GM19099 (cell line): ENCODE measurements around the gene RASGRP2.

Experiments
- POLR2A ChIP-seq: IDR thresholded peaks from 3 replicates; pipeline ENCODE4 v1.6.1; 2011; ENCODE audit warnings: low read depth; ENCODE audit not compliant: insufficient read length; ENCODE audit errors: extremely low read depth

The RASGRP2 gene

GRCh38 chr11:64723907-64724862 is 19.8 kb downstream of the RASGRP2 start:
- no peak for TF ChIP-seq POLR2A

DNA sequence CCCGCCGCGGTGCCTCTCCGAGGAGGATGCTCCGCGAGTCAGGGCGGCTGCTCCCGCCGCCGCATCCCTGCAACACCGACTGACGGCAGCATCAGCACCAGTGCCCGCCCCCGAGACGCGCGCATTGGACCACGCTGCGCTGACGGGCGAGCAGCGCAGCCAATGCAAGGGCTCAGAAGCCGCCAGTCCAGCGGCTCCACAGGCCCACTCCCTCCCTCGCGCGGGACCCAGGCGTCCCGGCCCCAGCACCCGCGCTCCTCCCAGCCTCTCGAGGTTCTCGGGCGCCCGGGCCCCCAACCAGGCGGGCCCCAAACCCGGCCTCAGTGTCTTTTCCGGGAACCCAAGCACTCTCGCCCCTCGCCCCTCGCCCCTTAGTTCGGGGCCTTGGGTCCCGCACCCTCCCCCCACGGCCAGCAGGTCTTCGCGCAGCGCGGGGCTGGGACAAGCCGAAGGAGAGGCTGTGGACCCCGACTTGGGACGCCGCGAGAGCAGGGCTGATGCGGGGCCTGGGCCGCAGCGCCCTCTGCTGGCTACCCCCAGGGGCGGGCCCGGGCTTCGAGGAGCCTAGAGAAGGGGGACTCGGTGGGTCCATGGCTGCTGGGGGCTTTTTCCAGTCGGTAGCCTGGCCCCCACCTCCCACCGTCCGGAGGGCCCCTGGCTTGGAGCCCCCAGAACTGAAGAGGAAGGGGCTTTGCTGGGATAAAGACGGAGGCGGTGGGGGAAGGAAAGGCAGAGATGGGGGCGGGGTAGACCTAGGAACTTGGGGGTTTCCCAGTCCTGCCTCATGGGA is 20.6 kb downstream of the RASGRP2 start, which contains the start of gene NRXN2:
NRXN2 (minus strand) TSS at position 81 of the 790 bp plus-strand sequence. CDS start 9,498 bp downstream, outside the sequence.
- TF ChIP-seq POLR2A = peak; percentile 9

DNA sequence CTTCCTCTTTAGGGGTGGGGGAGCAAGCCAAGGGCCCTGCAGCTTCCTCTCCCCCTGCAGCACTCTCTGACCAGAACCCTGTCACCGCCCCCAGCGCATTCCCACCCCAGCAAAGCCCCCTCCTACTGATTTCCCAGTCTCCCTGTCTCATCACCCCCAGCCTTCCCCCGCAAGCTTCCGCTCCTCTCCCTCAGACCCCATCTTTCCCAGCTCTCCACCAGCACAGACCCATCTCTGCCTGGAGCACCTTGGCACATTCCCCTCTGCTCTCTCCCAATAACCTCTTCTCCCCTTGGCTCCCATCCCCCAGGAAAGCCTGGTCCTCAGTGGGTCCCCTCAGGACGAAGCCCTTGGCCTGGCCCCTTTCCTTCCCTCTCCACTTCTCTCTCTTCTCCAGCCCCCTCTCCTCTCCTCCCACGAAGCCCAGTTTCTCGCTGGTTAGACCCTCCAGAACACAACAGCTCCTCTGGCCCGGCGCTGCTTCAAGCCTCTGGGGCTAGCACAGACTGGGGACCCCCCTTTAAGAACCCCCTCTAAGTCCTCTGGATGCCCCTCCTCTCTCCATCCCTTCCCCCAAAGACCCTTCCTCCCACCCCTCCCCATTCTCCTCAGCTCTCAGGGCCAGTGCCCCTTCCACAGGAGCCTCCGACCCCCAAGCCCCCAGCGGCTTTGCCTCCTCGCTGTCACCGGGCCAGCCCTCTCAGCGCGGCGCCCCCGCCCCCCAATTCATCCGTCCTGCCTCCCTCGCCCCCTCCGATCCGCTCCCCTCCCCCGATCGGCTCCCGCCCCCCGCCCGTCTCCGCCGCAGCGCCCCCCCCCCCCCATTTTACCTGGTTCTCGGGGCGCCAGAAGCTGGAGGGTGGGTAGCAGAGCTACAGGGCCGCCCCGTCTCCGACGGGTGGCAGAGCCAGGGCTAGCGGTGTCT is 21.5 kb downstream of the RASGRP2 start:
- TF ChIP-seq POLR2A = no peak

- no peak for TF ChIP-seq POLR2A
These were observed 22.6 kb downstream of the RASGRP2 start for GRCh38 chr11:64721359-64721699.

DNA sequence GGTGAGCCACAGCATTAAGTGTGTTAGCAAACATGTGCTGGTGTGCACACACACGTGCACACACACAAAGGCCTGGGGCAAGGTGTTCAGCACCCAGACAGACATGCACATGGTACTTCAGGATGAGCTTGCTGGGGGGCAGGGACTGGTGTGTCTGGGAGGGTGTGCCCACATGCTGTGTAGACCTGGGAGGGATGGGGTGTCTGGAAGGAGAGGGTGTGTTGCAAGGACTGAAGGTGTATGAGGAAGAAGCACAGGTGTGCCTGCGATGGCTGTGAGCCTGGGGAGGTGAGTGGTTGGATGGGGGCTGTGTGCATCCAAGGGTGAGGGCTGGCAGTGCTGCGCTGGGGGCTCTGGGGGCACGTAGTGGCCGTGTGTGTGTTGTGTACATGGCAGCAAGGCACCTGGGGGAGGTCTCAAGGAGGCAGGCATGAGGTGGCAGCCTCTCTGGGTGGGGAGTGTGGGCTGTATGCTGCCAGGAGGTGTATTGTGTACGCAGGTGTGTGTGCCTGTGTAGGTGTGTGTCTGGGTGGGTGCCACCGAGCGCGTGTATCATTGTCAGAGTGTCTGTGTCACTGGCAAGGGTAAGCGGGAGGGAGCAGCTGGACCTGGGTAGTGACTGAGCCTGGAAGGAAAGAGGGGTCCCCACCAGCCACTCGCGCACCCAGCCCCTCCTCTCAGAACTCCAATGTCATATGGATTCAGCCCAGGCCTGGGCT is 23.1 kb downstream of the RASGRP2 start:
- TF ChIP-seq POLR2A = no peak

DNA sequence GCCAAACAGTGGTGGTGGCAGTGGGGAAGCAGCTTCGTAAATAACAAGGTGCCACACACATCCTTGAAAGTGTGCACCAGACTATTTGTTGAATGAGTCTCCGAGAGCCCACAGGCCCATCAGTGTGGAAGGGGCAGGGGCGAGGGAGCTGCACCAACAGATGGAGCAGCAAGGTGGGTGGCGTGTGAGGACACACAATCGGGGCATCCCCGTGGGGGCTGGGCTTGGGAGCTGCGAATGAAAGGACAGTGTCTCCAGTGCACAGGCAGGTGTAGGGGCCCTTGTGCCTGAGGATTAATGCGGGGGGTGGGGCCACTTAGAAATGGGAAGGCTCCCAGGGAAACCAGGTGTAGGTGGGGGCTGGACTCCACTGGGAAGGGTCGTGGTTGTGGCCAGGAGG is 23.8 kb downstream of the RASGRP2 start:
- TF ChIP-seq POLR2A = no peak

DNA sequence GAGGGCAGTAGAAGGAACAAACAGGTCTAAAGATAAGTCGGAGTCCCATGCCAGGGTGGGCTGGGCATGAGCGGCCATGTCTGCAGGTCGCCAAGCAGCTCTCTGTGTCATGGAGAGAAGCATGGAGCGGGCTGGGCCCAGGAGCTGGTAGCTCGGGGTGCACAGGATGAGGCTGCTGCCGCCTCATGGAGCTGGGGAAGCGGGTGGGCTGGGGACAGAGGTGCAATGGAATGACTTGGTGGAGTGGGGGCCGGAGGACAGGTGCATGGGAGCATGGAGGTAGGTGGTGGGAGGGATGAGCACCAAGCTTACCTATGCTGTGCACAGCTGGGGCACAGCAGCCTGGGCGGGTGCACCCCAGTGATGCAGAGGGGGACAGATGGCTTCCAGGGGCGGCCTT is 24.5 kb downstream of the RASGRP2 start:
- TF ChIP-seq POLR2A = no peak

GRCh38 chr11:64718780-64719124 is 25.2 kb downstream of the RASGRP2 start:
- no peak for TF ChIP-seq POLR2A

GRCh38 chr11:64718084-64718779 is 25.7 kb downstream of the RASGRP2 start:
- TF ChIP-seq POLR2A = no peak

- no peak for TF ChIP-seq POLR2A
These were observed 26.7 kb downstream of the RASGRP2 start for GRCh38 chr11:64717268-64717578.

- TF ChIP-seq POLR2A = no peak
These were observed 27.3 kb downstream of the RASGRP2 start for GRCh38 chr11:64716473-64717267.

- TF ChIP-seq POLR2A = no peak
These were observed 28.0 kb downstream of the RASGRP2 start for GRCh38 chr11:64715756-64716472.

DNA sequence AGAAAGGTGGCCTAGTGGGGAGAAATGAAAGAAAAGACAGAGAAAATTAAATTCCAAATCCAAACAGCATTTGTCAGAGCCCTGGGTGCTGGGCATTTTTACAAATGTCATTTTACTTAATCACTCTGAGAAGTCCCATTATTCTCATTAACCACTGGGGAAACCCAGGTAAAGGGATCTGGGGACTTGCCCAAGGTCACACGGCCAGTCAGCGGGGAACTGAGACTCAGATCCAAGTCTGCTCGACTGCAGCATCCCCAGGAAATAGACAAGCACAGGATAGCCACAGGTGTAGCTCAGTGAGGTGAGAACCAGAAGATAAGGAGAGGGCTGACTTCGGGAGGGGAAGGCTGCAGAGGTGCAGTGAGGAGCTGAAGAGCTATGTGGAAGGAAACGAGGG is 28.8 kb downstream of the RASGRP2 start:
- no peak for TF ChIP-seq POLR2A

GRCh38 chr11:64714666-64715065 is 29.3 kb downstream of the RASGRP2 start:
- no peak for TF ChIP-seq POLR2A
